Activated T-helper 1 cell treated with Interleukin-2 at 50 U/mL for 16 hours (primary cell): Measurements from ENCODE around the gene ZNF554.
"Not testable (repeated sequence)": the region's sequence is repeated elsewhere in the genome, so short reads cannot be mapped to it uniquely, and the experiment has no call there.

Experiments
- DNase-seq: peaks from one replicate; pipeline ENCODE4 v3.0.0-alpha.2; 2020; ENCODE audit warnings: low read depth

The ZNF554 gene

GRCh38 chr19:2807379-2808128, 12.1 kb upstream of the ZNF554 start:
- no peak for DNase-seq

- DNase-seq: no peak
Observed at GRCh38 chr19:2808129-2808941, 11.3 kb upstream of the ZNF554 start.

- DNase-seq: no peak
Observed at GRCh38 chr19:2809387-2810140, 10.1 kb upstream of the ZNF554 start.

- DNase-seq: no peak
Observed at GRCh38 chr19:2810141-2811091, 9.3 kb upstream of the ZNF554 start.

GRCh38 chr19:2811221-2811722, 8.4 kb upstream of the ZNF554 start:
- no peak for DNase-seq

- DNase-seq: no peak
Observed at GRCh38 chr19:2811735-2812413, 7.8 kb upstream of the ZNF554 start.

GRCh38 chr19:2812414-2813234, 7.0 kb upstream of the ZNF554 start:
- no peak for DNase-seq

- no peak for DNase-seq
Observed at GRCh38 chr19:2813235-2814160, 6.2 kb upstream of the ZNF554 start.

GRCh38 chr19:2814426-2814825, 5.2 kb upstream of the ZNF554 start:
- no peak for DNase-seq

GRCh38 chr19:2815191-2815614, 4.5 kb upstream of the ZNF554 start:
- no peak for DNase-seq

- DNase-seq: no peak
Observed at GRCh38 chr19:2815923-2816322, 3.7 kb upstream of the ZNF554 start.

GRCh38 chr19:2816641-2817040, 3.0 kb upstream of the ZNF554 start:
- no peak for DNase-seq

- DNase-seq: not testable (repeated sequence)
Observed at GRCh38 chr19:2817237-2817829, 2.3 kb upstream of the ZNF554 start.

- DNase-seq: no peak
Observed at GRCh38 chr19:2820112-2820702, 539 bp downstream of the ZNF554 start.

GRCh38 chr19:2822846-2823245, 3.2 kb downstream of the ZNF554 start:
- no peak for DNase-seq

- no peak for DNase-seq
Observed at GRCh38 chr19:2823646-2824045, 4.0 kb downstream of the ZNF554 start.

- no peak for DNase-seq
Observed at GRCh38 chr19:2824129-2824528, 4.5 kb downstream of the ZNF554 start.

GRCh38 chr19:2827022-2827421, 7.4 kb downstream of the ZNF554 start:
- DNase-seq: no peak
